HG03175 (cell line): ENCODE data around the gene SNF8.
"Not testable (repeated sequence)": the region's sequence is repeated elsewhere in the genome, so short reads cannot be mapped to it uniquely, and the experiment has no call there.

Experiments
- ATAC-seq: cut with Tn5 transposase; IDR thresholded peaks from one replicate; pipeline ENCODE4 v1.9.1; 2021; ENCODE audit warnings: mild to moderate bottlenecking, moderate library complexity; ENCODE audit not compliant: unreplicated experiment

The SNF8 gene, protein sequence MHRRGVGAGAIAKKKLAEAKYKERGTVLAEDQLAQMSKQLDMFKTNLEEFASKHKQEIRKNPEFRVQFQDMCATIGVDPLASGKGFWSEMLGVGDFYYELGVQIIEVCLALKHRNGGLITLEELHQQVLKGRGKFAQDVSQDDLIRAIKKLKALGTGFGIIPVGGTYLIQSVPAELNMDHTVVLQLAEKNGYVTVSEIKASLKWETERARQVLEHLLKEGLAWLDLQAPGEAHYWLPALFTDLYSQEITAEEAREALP

DNA sequence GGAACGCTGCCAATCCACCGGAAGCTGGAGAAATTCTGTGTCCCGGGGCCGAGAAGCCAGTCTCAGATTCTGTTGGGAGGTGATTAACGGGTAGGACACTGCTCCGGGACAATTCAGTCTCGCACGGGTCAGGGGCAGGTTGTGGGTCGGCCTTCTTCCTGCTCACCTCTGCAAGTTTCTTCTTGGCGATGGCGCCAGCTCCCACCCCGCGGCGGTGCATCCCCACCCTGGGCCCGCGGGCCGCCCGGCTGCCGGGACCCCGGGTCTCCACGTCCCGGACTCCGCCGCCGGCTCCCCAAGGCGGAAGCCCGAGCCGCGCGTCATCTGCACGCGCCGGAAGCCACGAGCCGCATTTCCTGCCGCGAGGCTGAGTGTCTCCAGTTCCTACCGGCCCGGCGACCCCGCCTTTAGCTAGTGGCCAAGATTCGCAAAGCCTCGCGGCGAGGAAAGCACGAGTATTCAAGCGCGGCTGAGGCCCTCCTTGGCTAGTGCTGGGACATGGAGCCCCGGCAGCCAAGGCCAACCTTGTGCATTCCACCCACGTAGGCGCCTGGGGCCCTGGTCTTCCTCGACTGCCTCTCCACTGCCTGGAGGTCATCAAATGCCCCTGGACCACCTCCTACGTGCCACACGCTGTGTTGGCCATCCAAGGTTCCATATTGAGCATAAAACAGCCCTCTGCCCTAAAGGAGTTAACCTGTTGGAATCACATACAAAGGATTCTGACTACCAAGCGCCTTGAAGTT, at the start of gene SNF8:
Gene SNF8 (minus strand): TSS at position 328 of the 746 bp plus-strand sequence. CDS start 108 bp downstream, at position 220.
- ATAC-seq = peak; percentile 85

DNA sequence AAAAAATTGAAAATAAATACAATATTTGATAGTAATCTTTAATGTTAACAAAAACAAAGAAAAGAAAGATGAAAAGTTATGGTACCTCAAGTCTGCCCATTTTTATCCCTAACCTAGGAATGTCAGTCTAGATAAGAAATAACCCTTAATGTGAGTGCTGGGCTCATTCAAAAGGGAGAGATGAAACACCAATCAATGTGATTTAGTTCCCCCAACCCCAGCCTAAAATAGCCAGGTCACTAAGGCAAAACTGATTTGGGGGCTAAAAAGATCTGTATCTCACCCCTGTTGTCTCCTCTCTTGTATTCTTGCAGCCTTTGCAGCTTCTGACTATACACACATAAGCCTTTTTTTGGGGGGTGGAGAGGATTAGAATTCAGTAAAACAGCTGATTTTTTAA, 49.3 kb upstream of the SNF8 start:
- no peak for ATAC-seq

DNA sequence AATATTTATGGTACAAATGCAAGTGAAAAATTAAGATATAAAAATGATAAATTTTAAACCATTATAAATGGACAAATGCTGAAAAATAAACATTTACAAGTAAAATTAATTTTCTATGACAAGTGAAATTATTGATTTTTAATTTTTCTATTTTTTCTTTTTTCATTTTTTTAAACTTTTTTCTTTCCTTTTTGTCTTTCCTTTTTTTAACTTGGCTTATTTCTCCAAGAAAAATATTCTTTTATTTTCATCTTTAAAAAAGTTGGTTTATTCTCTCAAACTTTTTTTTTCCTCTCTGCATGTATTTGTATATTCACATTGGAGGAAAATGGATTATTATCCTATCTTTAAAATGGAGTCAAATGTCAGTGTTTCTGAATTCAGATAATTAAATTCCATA, 48.7 kb upstream of the SNF8 start:
- no peak for ATAC-seq

DNA sequence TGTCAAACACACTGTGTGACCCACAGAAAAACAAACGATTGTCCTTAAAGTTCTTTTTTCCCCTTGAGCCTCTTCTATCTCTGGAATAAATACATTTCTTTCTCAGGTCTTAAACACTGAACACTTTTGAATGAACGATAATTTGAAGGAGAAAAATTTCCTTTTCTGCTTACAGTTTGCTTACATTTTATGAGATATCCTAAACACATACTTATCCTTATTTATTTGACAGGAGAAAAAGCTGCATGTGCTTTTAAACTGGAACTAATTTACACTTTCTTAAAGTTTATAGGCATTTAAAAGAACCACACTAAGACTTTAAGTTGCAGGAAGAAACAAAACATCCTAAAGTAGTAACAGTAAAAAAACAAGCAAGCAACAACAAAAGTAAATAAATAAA, 47.8 kb upstream of the SNF8 start:
- ATAC-seq = no peak

DNA sequence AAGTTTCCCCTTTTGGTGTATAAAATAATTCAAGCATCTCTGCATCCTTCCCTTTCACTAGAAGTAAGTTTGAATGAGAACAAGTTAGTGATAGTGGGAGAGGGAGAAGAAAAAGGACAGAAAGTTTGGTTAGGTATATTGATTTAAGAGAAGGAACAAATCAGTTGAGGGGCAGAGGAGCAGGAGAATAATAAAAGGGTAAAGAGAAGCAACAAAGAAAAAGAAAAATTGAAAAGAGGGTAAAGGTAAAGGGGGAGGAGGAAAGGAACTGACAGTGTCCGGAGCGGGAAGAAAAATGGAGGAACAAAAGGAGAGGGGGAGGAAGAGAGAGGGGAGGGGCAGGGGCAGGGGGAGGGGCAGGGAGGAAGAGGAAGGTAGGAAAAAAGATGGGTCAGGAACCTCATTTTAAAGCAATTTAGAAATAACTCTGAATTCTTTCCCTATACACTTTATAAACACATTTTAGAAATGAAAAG, 46.3 kb upstream of the SNF8 start:
- no peak for ATAC-seq

DNA sequence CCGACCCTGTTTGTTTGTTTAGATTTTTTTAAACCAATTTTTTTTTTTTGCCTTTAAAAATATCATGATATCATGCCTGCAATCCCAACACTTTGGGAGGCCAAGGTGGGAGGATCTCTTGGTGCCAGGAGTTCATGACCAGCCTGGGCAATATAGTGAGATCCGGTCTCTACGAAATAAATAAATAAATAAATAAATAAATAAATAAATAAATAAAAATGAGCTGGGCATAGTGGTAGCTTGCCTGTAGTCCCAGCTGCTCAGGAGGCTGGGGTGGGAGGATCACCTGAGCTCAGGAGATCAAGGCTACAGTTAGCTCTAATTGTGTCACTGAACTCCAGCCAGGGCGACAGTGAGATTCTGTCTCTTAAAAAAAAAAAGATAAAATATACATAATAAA, 44.5 kb upstream of the SNF8 start:
- ATAC-seq = no peak

DNA sequence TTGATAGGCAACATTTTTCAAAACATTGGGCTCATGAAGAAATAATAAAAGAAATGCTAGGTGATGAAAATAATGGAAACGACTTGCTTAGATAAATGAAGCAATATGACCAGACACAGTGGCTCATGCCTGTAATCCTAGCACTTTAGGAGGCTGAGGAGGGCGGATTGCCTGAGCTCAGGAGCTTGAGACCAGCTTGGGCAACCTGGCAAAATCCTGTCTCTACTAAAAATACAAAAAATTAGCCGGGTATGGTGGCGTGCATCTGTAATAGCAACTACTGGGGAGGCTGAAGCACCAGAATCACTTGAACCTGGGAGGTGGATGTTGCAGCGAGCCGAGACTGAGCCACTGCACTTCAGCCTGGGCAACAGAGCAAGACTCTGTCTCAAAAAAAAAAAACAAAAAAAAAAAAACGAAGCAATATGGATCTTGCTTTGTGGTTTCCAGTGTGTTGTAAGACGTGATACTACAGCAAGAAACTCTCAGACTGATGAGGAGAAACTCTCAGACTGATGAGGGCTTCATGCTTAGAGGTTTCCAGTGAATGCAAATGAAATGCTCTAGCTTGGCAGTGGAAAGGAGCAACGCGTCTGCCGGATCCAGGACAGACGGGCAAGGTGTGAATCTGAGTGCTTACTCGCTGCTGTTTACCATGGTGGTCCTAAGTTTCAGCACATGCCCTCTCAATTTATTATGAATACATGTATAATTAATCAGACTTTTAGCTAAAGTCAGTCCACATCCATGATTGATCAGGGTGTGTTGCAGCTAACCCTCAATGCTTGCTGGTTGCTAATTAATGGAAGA, 41.0 kb upstream of the SNF8 start:
- ATAC-seq = no peak

DNA sequence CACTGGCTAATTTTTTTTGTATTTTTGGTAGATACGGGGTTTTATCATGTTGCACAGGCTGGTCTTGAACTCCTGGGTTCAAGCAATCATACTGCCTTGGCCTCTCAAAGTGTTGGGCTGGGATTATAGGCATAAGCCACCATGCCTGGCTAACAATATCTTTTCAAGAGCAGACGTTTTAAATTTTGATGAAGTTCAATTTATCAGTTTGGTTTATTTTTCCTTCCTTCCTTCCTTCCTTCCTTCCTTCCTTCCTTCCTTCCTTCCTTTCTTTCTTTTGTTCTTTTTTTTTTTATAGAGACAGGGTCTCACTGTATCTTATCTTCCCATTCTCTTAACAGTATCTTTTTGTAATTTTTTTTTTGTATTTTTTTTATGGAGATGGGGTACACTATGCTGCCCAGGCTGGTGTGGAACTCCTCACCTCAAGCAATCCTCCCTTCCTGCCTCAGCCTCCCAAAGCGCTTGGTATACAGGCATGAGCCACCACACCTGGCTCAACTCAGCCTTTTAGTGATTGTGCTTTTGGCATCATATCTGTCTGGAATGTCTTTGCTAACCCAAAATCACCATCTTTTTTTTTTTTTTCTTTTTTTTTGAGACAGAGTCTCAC, 37.4 kb upstream of the SNF8 start:
- ATAC-seq = no peak

DNA sequence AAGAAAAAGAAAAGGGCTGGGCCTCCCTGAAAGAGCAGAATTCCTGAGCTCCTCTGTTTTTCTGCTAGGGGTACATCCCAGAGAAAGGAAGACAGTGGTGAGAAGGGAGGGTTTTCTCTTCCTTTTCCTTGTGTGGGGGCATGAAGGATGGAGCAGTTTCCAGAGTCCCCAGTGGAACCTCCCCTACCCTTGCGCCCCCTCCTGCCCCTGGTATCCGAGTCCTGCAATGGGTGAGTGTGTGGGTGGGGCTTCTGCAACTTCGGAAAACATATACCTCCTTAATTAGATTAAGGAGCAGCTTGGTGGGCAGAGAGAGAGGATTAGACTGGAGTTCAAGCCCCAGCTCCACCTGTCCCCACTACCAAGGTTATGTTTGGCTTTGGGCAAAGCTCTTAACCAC, 29.2 kb upstream of the SNF8 start:
- no peak for ATAC-seq

DNA sequence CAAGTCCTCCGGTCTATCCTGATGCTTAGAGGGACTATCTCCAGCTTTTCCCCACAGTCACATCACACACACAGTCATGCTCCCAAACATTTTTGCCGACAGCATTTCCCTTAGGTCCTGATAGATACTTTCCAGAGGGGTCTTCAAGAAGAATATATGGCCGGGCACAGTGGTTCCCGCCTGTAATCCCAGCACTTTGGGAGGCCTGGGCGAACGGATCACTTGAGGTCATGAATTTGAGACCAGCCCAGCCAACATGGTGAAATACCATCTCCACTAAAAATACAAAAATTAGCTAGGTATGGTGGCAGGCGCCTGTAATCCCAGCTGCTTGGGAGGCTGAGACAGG, 28.1 kb upstream of the SNF8 start:
- ATAC-seq = no peak

DNA sequence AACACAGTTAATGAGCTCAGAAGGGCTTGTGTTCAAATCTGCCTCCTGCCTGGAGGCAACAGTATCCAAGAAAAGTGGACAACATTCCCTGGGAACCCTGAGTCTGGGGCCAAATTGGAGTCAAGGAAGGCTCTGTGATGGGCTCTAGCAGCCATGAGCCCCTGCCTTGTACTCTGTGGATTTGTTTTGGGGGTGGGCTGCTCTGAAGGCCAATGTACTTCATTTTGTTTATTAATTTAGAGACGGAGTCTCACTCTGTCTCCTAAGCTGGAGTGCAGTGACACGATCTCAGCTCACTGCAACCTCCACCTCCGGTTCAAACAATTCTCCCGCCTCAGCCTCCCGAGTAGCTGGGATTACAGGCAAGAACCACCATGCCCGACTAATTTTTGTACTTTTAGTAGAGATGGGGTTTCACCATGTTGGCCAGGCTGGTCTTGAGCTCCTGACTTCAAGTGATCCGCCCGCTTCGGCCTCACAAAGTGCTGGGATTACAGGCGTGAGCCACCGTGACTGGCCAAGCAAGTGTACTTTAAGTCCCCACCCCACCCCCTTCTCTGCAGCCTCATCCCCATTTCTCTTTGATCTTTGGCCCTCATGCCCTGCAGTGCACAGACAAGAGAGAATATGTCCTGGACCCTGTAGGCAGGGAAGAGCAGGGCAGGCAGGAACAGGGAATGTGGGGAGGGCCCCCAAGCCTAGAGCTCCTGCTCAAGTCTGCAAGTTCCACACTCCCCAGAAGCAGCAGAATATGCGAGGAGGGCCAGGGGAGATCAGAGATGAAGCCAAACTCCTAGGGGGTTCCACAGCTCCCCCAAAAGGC, 26.4 kb upstream of the SNF8 start:
- no peak for ATAC-seq

DNA sequence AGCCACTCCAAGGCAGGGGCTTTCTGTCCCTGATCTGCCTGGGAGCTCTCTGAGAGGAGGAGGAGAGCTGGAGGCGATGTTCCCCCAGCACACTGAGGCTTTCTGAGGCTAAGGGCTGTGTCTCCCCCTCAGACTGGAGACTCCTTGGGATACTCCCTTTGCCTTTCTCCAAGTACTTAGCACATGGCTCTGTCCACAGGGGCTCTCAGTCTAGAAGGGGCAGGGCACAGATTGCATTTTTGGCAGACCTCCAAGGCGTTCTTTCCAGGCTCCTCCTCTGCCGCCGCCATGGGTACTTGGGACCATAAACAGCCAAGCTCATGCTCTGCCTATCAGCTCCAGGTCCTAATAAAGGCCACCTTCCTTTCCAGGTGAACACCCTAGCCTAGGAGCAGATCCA, 25.6 kb upstream of the SNF8 start:
- ATAC-seq = no peak

DNA sequence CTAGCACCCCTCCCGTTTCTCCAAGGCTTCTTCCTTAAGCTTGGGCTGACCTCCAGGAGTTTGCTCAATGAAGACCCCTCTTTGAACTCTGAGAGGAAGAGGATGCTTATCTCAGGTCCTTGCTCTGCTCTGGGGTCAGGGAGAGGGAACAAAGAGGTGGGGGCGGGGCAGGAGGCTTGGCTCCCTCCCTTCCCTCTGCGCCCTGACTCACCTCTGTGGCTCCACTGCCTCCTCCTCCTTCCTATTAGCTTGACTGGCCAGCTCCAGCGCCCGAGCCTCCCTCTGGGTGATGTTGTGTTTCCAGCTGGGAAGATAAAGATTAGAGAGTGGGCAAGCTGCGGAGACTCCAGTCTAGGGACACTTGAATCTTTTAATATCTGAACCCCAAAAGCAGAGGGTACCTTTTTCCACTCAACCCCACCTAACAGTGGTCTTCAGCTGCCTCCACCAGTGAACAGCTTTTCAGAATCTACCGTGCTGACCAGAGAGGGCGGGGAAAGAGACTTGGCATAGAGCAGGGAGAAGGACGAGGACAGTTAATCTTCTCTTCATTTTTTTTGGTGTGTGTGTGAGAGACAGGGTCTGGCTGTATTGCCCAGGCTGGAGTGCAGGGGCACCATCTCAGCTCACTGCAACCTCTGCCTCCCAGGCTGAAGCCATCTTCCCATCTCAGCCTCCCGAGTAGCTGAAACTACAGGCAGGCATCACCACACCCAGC, 17.0 kb upstream of the SNF8 start:
- no peak for ATAC-seq

DNA sequence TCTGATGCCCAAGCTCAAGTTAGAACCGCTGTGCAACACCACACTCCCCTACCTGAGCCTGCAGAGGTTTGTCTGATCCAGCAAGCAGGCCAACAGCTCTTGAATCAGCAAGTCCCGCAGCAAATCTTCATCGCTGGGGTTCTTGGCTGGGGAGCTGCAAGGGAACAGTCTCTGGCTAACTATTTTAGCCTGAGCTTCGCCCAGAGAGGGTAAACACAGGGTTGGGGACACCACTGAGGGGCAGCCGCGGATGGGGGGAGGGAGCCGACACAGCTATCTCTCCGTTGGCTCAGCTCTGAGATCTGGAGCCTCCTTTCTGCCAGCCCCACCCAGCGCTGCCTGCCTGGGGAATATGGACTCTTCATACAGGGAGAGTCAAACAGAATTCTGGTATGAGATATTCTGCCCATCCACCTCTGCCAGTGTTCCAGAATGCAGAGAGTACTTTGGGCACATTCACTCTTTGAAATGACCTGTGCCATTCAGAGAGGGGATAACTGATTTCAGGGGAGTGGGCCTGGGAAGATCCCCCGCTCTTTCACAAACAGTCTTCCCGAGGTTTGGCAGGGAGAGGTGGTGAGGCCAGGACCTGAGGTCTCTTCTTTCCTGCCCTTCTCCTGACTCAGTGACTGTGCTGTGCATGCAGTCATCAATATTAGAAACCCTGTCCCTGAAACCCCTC, 16.3 kb upstream of the SNF8 start:
- no peak for ATAC-seq

DNA sequence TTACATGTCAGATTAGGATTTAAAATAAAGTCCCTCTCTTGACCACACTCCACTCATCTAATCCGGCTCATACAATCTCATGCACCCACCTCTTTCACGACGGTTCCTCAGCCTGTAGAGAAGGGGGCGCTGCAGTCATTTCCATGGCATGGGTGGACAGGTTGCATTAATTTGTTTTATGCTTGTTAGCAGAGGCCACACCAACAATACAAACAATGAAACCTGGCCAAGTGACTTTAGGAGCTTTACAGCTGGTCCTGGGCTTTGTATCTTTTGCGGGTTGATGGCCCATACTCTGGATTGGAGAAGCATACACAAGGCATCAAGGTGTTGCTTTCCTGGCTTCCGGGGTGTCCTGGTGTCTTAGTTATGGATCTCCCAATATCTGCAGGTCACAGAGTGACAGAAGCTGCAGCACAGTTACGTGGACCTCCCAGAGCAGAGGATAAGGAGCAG, 9.7 kb upstream of the SNF8 start:
- no peak for ATAC-seq

DNA sequence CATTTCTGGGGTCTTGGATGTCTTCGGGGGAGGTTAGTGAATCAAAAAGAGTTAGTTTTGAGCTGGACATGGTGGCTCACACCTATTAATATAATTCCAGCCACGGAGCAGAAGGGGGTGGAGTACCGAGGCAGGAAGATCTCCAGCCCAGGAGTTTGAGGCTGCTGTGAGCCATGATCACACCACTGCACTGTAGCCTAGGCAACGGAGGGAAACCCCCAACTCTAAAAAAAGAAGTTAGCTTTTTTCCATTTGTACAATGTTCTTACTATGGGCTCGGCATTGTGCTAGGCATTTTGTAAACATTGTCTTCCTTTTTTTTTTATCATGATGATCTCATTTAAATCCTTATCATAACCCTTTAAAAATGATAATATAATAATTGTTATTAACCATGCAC, 8.3 kb upstream of the SNF8 start:
- ATAC-seq = no peak

DNA sequence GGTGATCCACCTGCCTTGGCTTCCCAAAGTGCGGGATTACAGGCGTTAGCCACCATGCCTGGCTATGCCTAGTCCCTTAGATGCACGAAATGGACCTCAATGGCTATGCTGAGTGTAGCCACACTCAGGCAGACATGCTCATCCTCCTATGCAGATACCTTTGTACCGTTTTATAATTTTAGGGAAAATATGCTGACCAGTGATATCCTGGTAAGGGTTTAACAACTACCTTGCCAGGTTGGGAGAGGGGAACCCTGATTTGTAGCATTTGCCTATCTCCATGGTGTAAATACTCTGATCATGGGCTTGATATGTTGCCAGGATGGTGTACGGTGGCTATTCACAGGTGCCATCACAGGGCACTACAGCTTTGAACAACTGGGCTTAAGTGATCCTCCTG, 6.9 kb upstream of the SNF8 start:
- ATAC-seq = no peak

DNA sequence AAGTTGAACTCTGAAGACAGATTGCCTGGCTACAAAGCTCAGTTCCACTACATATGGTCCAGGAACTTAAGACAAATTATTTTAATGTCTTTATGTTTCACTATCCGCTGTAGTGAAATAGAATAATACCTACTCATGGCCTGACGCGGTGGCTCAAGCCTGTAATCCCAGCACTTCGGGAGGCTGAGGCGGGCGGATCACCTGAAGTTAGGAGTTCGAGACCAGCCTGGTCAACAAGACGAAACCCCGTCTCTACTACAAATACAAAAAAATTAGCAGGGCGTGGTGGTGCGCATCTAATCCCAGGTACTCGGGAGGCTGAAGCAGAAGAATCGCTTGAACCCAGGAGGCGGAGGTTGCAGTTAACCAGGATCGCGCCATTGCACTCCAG, 614 bp upstream of the SNF8 start:
- not testable (repeated sequence) for ATAC-seq

DNA sequence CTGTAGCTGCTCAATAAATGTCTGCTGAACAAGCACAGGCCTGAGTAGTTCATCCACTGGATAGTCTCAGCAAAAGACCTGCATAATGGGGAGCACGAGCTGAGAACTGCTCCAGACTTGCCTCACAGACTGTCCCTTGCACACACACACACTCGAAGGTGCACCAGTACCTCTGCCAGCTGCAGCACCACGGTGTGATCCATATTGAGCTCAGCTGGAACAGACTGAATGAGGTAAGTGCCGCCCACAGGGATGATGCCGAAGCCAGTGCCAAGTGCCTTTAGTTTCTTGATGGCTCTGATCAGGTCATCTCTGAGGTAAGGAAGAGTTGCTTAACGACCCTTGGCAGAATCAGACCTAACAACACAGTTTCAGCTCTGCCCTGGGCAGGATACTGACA, 11.6 kb downstream of the SNF8 start:
- ATAC-seq = no peak
